Naive thymus-derived CD4-positive, alpha-beta T cell (primary cell): ENCODE data around the gene RAC3. TPM values are rescaled to one million over a fixed set of nuclear protein-coding genes. Genes with fewer than 3 reads are reported as not detected.

ENCODE experiments used
- ATAC-seq: fragments of 150-1000 bp; cut with Tn5 transposase; 2 replicates; pipeline ENCODE4 v1.10.0; 2021; ENCODE audit warnings: mild to moderate bottlenecking, moderate library complexity
- CTCF ChIA-PET: fragments of 350-600 bp; sonication (Branson Sonifier 250); formaldehyde crosslinking; loops from one replicate; lab custom pipeline; 2021; ENCODE audit warnings: antibody characterized with exemption; lab: Charles Lee
- POLR2A ChIA-PET: fragments of 350-600 bp; sonication (Branson Sonifier 250); formaldehyde crosslinking; loops from one replicate; lab custom pipeline; 2021; ENCODE audit warnings: antibody characterized with exemption, inconsistent platforms; lab: Charles Lee
- DNase-seq, 9 donors: peaks; one replicate each; pipeline versions ENCODE4 v3.0.0 to v3.0.0-alpha.2; 2020 to 2022; ENCODE audit warnings: mixed read lengths in 1 of 9
- H3K27ac ChIP-seq: one replicate; pipeline ENCODE4 v1.7.0; 2013; ENCODE audit warnings: mild to moderate bottlenecking, low read depth, low read length, moderate library complexity
- H3K27me3 ChIP-seq, 2 donors: one replicate each; pipeline ENCODE4 v1.7.0; 2013; ENCODE audit warnings: low read length in 2 of 2, mild to moderate bottlenecking in 2 of 2, moderate library complexity in 2 of 2; ENCODE audit not compliant: control insufficient read depth in 2 of 2, insufficient read depth in 2 of 2
- H3K36me3 ChIP-seq, 3 experiments: 1 replicate in 2 of 3; 2 replicates in 1 of 3; pipeline ENCODE4 v1.7.0; 2013; ENCODE audit warnings: low read length in 3 of 3, mild to moderate bottlenecking in 3 of 3, moderate library complexity in 1 of 3; ENCODE audit not compliant: insufficient read depth in 3 of 3, control insufficient read depth in 2 of 3
- H3K4me1 ChIP-seq, 2 donors: one replicate each; pipeline ENCODE4 v1.7.0; 2013; ENCODE audit warnings: low read length in 2 of 2, mild to moderate bottlenecking in 2 of 2, moderate library complexity in 1 of 2; ENCODE audit not compliant: control insufficient read depth in 2 of 2, insufficient read depth in 2 of 2
- H3K4me3 ChIP-seq: 2 replicates; pipeline ENCODE4 v1.7.0; 2013; ENCODE audit warnings: mild to moderate bottlenecking, low read length
- H3K9me3 ChIP-seq, 3 experiments: 1 replicate in 2 of 3; 2 replicates in 1 of 3; pipeline ENCODE4 v1.7.0; 2013; ENCODE audit warnings: low read length in 3 of 3; ENCODE audit not compliant: control insufficient read depth in 2 of 3
- H3K27ac Mint-ChIP-seq, 9 donors: one replicate each; pipeline ENCODE4 v1.8.0; 2020 to 2022; ENCODE audit warnings: mixed read lengths in 9 of 9, mild to moderate bottlenecking in 8 of 9, moderate library complexity in 5 of 9, inconsistent platforms in 2 of 9
- H3K27me3 Mint-ChIP-seq, 5 donors: one replicate each; pipeline ENCODE4 v1.8.0; 2021 to 2022; ENCODE audit warnings: mixed read lengths in 5 of 5, mild to moderate bottlenecking in 1 of 5
- H3K36me3 Mint-ChIP-seq, 5 donors: one replicate each; pipeline ENCODE4 v1.8.0; 2020 to 2022; ENCODE audit warnings: mixed read lengths in 5 of 5, mild to moderate bottlenecking in 3 of 5, inconsistent platforms in 1 of 5
- H3K4me1 Mint-ChIP-seq, 7 donors: one replicate each; pipeline ENCODE4 v1.8.0; 2020 to 2022; ENCODE audit warnings: mixed read lengths in 7 of 7, mild to moderate bottlenecking in 3 of 7, inconsistent platforms in 1 of 7
- H3K4me3 Mint-ChIP-seq, 10 donors: one replicate each; pipeline ENCODE4 v1.8.0; 2020 to 2022; ENCODE audit warnings: mild to moderate bottlenecking in 10 of 10, mixed read lengths in 10 of 10, moderate library complexity in 6 of 10, inconsistent platforms in 2 of 10
- H3K9me3 Mint-ChIP-seq, 11 donors: one replicate each; pipeline ENCODE4 v1.8.0; 2020 to 2022; ENCODE audit warnings: mixed read lengths in 11 of 11, mild to moderate bottlenecking in 4 of 11, inconsistent platforms in 1 of 11, moderate library complexity in 1 of 11
- intact Hi-C, 2 donors: fragments of 100-400 bp; cut with micrococcal nuclease; formaldehyde crosslinking; loops; one replicate each; pipeline ENCODE4 v1.15.1; 2023
- polyA plus RNA-seq, 2 donors: library from polyadenylated mRNA; unstranded; fragments of 300-500 nt; fragmentation: Illumina TruSeq; gene quantifications; one replicate each; pipeline ENCODE4 v1.2.3, GENCODE V29; 2021
- total RNA-seq, 6 experiments: library from RNA in 5 of 6; stranded (reverse) in 5 of 6; gene quantifications; 1 replicate in 5 of 6; 2 replicates in 1 of 6; pipeline ENCODE4 v1.2.3 and lab custom pipeline; 2021 to 2026

RAC3 gene
- total and polyA plus RNA-seq, 7 experiments from 2014 or later = 1.3 to 8.5 (median 2.1) TPM; not detected in 2

DNA sequence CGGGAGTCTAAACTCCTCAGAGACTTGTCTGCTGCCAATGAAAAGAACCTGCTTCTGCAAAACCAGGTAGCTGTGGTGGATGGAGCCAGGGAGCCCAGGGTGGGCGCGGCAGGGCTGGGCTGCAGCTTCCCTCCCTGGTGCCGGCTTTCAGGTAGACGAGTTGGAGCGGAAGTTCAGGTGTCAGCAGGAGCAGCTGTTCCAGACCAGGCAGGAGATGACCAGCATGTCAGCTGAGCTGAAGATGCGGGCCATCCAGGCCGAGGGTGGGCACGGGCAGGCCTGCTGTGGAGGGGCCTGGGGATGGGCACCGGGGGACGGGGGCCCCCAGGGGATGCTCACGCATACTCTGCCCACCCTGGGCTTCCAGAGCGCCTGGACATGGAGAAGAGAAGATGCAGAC, 3.2 kb upstream of the RAC3 start:
- Mint-ChIP-seq H3K4me1 (peaks cover 0 to 15% (median 14%) of the 10 kb centered on the region in 7 donors), H3K4me3 (peak overlapping the region in 1 of 10 donors; percentile 34), H3K27me3 (no peaks in the 10 kb centered on the region), H3K9me3 (peaks cover 0 to 2% (median 0%) of the 10 kb centered on the region in 11 donors), H3K27ac (no peak overlapping the region), H3K36me3 (peaks cover 0 to 6% (median 0%) of the 10 kb centered on the region in 5 donors)
- intact Hi-C loops = no loop called here
- DNase-seq = no peak
- Histone ChIP-seq H3K27ac (no peak overlapping the region), H3K4me3 (no peak overlapping the region), H3K9me3 (no peaks in the 10 kb centered on the region), H3K4me1 (peaks cover 13 to 15% of the 10 kb centered on the region in 2 donors), H3K36me3 (peaks cover 0 to 6% (median 0%) of the 10 kb centered on the region in 3 experiments), H3K27me3 (no peaks in the 10 kb centered on the region)
- POLR2A ChIA-PET = interaction anchor here (1.1 to 5.8 kb wide), 3 partner anchors 11 to 126 kb away, joined by 3 to 29 read pairs (median 5); no protein-coding TSS in a partner anchor
- no peak for ATAC-seq
- CTCF ChIA-PET = interaction anchor here (1.9 to 4.5 kb wide), 2 partner anchors 9 to 127 kb away, joined by 7 to 27 read pairs; partner anchors contain the start of gene DCXR

GRCh38 chr17:82028966-82029365, 2.5 kb upstream of the RAC3 start:
- peaks cover 0 to 2% (median 0%) of the 10 kb centered on the region in 11 donors for H3K9me3 Mint-ChIP-seq
- ATAC-seq (no peak), DNase-seq (no peak)
- Histone ChIP-seq H3K27me3 (no peaks in the 10 kb centered on the region), H3K9me3 (no peaks in the 10 kb centered on the region), H3K36me3 (peaks cover 0 to 6% (median 0%) of the 10 kb centered on the region in 3 experiments), H3K4me1 (peaks cover 12 to 14% of the 10 kb centered on the region in 2 donors), H3K27ac (no peak overlapping the region), H3K4me3 (no peak overlapping the region)
- no peaks in the 10 kb centered on the region for H3K27me3 Mint-ChIP-seq
- CTCF ChIA-PET = interaction anchor here (0.5 to 4.5 kb wide), 6 partner anchors 9 to 126 kb away, joined by 3 to 27 read pairs (median 8); partner anchors contain the start of gene DCXR
- POLR2A ChIA-PET = interaction anchor here (1.3 to 5.8 kb wide), 3 partner anchors 70 to 125 kb away, joined by 3 to 29 read pairs (median 5); no protein-coding TSS in a partner anchor
- intact Hi-C loops = no loop called here
- H3K4me1 Mint-ChIP-seq = peaks cover 0 to 11% (median 11%) of the 10 kb centered on the region in 7 donors
- H3K36me3 Mint-ChIP-seq = peaks cover 0 to 6% (median 0%) of the 10 kb centered on the region in 5 donors
- peak overlapping the region in 4 of 10 donors; percentile 38 to 86 (median 62) for H3K4me3 Mint-ChIP-seq
- H3K27ac Mint-ChIP-seq = no peak overlapping the region

DNA sequence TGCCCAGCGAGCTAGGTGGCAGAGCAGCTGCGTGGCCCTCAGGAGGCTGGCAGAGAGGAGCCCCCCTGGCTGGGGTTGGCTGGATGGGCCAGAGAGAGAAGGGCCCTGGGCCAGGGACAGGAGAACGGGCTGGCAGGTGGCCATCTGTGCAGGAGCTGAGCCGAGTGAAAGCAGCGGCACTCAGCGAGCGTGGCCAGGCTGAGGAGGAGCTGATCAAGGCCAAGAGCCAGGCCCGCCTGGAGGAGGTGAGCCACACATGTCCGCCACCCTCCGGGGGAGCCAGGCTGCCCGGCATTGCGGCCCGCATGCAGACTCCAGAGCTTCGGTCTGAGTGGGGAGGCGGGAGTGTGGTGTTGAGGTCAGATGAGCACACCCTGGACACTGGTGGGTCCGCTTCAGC, 2.1 kb upstream of the RAC3 start:
- Histone ChIP-seq H3K27me3 (no peaks in the 10 kb centered on the region), H3K36me3 (peaks cover 0 to 6% (median 0%) of the 10 kb centered on the region in 3 experiments), H3K9me3 (no peaks in the 10 kb centered on the region), H3K4me1 (peaks cover 7 to 10% of the 10 kb centered on the region in 2 donors), H3K4me3 (no peak overlapping the region), H3K27ac (no peak overlapping the region)
- no peak for ATAC-seq
- ChIA-PET POLR2A (interaction anchor here (1.3 to 5.8 kb wide), 3 partner anchors 77 to 124 kb away, joined by 3 to 29 read pairs (median 5); no protein-coding TSS in a partner anchor), CTCF (interaction anchor here (0.5 to 4.5 kb wide), 8 partner anchors 8 to 172 kb away, joined by 3 to 27 read pairs (median 8); partner anchors contain the start of gene DCXR)
- Mint-ChIP-seq H3K27ac (peak overlapping the region in 2 of 9 donors; percentile 12 to 29), H3K36me3 (peaks cover 0 to 6% (median 0%) of the 10 kb centered on the region in 5 donors), H3K27me3 (no peaks in the 10 kb centered on the region), H3K4me3 (peak overlapping the region in 8 of 10 donors; percentile 25 to 86 (median 54)), H3K9me3 (peaks cover 0 to 2% (median 0%) of the 10 kb centered on the region in 11 donors), H3K4me1 (peaks cover 0 to 9% (median 8%) of the 10 kb centered on the region in 7 donors)
- no peak for DNase-seq
- intact Hi-C loops = no loop called here

DNA sequence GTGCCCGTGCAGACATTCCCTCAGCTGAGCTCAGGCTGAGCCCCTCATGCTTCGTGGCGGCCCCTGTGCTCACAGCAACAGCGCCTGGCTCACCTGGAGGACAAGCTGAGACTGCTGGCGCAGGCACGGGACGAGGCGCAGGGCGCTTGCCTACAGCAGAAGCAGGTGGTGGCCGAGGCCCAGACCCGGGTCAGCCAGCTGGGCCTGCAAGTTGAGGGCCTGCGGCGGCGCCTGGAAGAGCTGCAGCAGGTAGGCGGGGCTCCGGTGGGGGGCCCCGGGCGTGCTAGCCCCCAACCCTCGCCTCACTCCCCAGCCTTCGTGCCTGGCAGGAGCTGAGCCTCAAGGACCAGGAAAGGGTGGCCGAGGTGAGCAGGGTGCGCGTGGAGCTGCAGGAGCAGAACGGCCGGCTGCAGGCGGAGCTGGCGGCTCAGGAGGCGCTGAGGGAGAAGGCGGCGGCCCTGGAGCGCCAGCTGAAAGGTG, 1.4 kb upstream of the RAC3 start:
- Mint-ChIP-seq H3K9me3 (peaks cover 0 to 2% (median 0%) of the 10 kb centered on the region in 11 donors), H3K36me3 (peaks cover 0 to 8% (median under 1%) of the 10 kb centered on the region in 5 donors), H3K4me3 (peak overlapping the region in 8 of 10 donors; percentile 25 to 86 (median 68)), H3K27ac (no peak overlapping the region), H3K4me1 (peaks cover 3 to 10% (median 9%) of the 10 kb centered on the region in 7 donors), H3K27me3 (no peaks in the 10 kb centered on the region)
- no peak for DNase-seq
- peaks cover 7 to 10% of the 10 kb centered on the region in 2 donors for H3K4me1 ChIP-seq
- no peak for ATAC-seq
- no peaks in the 10 kb centered on the region for H3K27me3 ChIP-seq
- no peak overlapping the region for H3K4me3 ChIP-seq
- ChIA-PET CTCF (interaction anchor here (0.9 to 4.5 kb wide), 10 partner anchors 10 to 287 kb away, joined by 3 to 27 read pairs (median 4); partner anchors contain the start of gene CD7), POLR2A (interaction anchor here (0.7 to 5.8 kb wide), 10 partner anchors 70 to 272 kb away, joined by 3 to 29 read pairs (median 4); partner anchors contain the start of gene NOTUM)
- peaks cover 0 to 12% (median 0%) of the 10 kb centered on the region in 3 experiments for H3K36me3 ChIP-seq
- intact Hi-C loops = loop anchor here (1.0 to 10.0 kb wide), 10 partner anchors 65 to 524 kb away; partner anchors contain the start of genes FASN (in 2 of the 2), ARL16 (in 1 of the 2), CYBC1 (in 1 of the 2) and HGS (in 1 of the 2)
- H3K9me3 ChIP-seq = no peaks in the 10 kb centered on the region
- no peak overlapping the region for H3K27ac ChIP-seq

DNA sequence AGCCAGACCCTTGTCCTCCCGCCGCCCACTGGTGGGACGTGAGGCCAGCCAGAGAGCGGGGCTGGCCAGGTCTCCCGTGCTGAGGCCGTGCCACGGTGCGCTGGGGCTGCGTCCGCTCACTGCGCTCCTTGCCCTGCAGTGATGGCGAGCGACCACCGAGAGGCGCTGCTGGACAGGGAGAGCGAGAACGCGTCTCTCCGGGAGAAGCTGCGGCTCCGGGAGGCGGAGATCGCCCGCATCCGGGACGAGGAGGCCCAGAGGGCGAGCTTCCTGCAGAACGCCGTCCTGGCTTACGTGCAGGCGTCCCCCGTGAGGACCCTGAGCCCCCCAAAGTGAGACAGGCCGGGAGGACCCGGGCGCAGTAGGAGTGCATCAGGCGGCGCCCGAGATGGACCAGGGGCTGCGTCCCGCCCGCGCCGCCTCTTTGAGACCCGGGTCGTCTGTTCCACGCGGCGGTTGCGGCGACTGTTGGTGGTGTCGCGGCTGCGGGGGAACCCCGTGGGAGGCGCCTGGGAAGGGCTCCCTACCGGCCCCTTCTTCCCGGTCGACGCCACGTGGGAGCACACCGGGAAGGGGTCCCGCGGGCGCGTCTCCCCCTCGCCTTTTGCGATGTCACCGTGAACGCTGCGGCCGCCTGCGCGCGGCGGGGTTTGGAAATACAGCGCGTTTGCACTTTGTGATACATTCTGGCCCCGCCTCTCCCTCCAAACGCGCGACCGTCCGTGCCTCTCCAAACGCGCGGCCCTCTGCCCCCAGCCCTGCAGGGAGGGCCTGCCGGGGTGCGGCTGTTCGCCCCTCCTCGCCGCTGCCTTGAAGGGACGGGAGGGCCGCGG, 792 bp upstream of the RAC3 start:
- intact Hi-C loops = loop anchor here (1.0 to 10.0 kb wide), 10 partner anchors 64 to 524 kb away; partner anchors contain the start of genes FASN (in 2 of the 2), ARL16 (in 1 of the 2), CYBC1 (in 1 of the 2) and HGS (in 1 of the 2)
- ATAC-seq (peak; percentile 94), DNase-seq (peak; percentile 73 to 92 (median 86))
- Mint-ChIP-seq H3K9me3 (peaks cover 0 to 2% (median 0%) of the 10 kb centered on the region in 11 donors), H3K4me1 (peaks cover 10 to 16% (median 16%) of the 10 kb centered on the region in 7 donors), H3K36me3 (peaks cover 0 to 11% (median 6%) of the 10 kb centered on the region in 5 donors), H3K4me3 (peak overlapping the region; percentile 77 to 91 (median 86)), H3K27me3 (no peaks in the 10 kb centered on the region), H3K27ac (peak overlapping the region in 6 of 9 donors; percentile 36 to 85 (median 65))
- Histone ChIP-seq H3K27me3 (no peaks in the 10 kb centered on the region), H3K4me1 (peaks cover 7 to 12% of the 10 kb centered on the region in 2 donors), H3K27ac (peak overlapping the region; percentile 48), H3K4me3 (peak overlapping the region; percentile 60), H3K9me3 (no peaks in the 10 kb centered on the region), H3K36me3 (peaks cover 0 to 12% (median 0%) of the 10 kb centered on the region in 3 experiments)
- POLR2A ChIA-PET = interaction anchor here (0.6 to 5.8 kb wide), 11 partner anchors 62 to 272 kb away, joined by 3 to 29 read pairs (median 3); partner anchors contain the start of gene NOTUM
- CTCF ChIA-PET = interaction anchor here (0.9 to 4.5 kb wide), 10 partner anchors 68 to 287 kb away, joined by 3 to 27 read pairs (median 4); partner anchors contain the start of genes CD7 and FASN
